COR-L47 (cell line): ENCODE data around the gene GNAI2.
A peak's percentile ranks its signal among the peaks of the same experiment; 100 is the strongest.
"Not testable (repeated sequence)": the region's sequence is repeated elsewhere in the genome, so short reads cannot be mapped to it uniquely, and the experiment has no call there.

Experiments used
- DNase-seq: peaks from one replicate; lab custom pipeline; 2025; lab: John Stamatoyannopoulos, UW

The GNAI2 gene

DNA sequence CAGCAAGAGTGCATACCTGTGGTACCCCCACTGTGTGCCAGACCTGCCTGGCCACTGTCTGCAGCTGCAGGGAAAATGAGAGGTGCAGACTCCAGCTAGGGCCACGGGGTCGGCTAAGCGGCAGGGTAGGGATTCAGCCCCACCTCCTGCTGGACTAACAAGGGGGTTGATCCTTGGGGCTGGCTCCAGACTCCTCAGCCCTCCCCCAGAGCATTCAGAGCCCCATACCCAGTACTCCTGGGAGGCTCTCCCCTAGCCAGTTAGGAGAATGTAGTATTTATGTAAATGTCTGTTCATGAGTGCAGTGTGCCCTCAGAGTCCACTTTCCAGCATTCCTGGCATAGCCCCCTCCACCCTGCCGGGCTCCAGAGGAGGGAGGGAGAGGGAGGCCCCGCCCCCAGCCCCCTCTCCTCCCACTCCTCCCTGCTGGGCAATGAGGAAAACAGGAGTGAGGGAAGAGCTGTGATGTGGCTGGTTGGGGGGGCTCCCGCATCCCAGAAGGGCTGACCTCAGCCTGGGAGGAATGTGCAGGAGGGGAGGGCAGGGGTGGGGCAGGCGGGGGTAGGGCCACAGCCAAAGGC lies 28.5 kb downstream of the GNAI2 start:
- DNase-seq = peak; percentile 9

DNA sequence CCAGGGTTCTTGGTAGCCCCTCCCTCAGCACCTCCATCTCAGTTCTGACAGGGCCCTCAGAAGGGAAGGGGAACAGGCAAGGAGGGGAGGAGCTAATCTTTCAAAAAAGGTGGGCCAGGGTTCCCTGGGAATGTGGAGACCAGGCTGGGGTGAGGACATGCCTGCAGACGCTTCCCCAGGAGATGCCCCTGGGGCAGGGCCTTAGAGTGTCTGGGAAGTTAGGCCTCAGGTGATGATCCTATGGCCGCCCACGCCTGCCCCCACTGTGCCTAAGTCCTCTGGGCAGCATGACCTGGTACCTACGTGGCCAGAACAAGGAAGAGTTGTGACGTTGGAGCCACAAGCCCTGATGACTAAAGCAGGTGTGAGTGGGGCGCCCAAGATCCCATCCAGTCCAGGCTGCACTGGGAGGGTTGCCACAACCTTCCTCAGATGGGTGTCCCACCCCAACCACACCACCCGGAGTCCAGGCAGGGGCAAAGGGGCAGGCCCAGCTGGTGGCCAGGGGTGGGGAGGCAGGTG lies 29.0 kb downstream of the GNAI2 start:
- DNase-seq = no peak

- no peak for DNase-seq
Observed at GRCh38 chr3:50265571-50265970, 29.6 kb downstream of the GNAI2 start.

DNA sequence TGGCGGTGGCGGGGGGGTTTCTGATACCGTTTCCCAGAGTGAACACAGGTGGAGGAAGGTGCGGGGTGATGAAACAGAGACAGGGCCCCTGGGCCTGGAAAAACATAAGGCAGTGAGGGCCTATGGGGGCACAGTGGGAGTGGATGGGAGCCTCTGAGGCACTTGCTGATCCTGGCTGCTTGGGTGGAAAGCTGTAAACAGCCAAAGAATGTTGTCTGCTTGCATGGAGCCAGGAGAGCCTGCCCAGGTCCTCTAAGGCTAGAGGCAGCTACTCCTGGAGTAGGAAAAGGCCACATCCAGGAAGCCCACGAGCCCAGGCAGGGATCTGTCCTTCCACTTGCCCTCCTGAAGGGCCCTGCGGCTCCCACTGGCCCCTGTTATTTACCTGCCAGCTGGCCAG lies 30.0 kb downstream of the GNAI2 start:
- DNase-seq = no peak

- no peak for DNase-seq
Observed at GRCh38 chr3:50266836-50267235, 30.8 kb downstream of the GNAI2 start.

DNA sequence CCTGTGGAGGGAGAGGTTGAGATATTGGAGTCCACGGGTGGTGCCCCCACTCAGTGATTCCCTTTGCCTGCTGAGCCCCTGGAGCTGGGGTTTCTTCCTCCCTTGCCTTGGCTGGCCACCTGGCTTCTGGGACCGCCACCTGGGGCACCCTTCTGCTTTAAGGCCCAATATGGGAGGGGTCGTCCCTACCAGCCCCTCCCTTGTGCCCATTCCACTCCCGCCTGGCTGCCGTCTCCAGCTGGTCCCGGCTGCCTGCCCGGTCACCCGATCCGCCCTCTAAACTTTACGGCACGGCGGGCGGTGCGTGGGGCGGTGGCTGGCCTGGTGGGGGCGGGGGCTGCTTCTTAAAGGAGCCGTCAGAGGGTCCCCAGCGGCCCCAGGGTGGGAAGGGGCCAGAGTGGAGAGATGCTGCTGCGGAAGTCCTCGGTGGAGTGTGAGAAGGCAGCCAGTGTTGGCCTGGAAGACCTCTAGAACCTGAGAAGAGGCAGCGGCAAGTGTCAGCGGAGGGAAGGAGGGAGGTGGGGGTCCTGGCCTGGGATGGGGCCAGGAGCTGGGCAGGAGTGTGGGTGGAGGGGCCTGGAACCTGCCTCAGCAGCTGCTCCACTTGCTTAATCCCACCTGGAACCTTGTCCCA lies 31.4 kb downstream of the GNAI2 start:
- peak; percentile 6 for DNase-seq

DNA sequence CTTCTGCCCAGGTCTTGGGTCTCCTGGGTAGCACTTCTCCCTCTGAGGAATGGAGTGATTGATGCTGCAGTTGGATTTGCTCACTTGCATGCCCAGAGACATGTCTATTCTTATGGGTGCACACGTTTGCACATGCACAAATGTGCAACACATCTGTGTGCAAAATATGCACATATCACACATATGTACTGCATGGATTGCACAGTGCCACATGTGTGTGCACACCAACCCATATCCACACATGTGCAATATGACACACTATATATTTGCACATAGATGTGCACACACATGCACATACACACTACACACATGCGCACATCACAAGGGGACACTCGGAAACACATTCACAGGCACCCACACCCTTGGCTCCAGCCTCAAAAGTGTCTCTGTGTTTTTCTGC lies 32.3 kb downstream of the GNAI2 start:
- DNase-seq = no peak

- no peak for DNase-seq
Observed at GRCh38 chr3:50268703-50269451, 32.9 kb downstream of the GNAI2 start, which contains the start of gene SEMA3B. Gene SEMA3B, plus strand, starts transcription at chr3:50269147. Its CDS starts 94 bp downstream, at chr3:50269241.

- no peak for DNase-seq
Observed at GRCh38 chr3:50269460-50269859, 33.5 kb downstream of the GNAI2 start.

DNA sequence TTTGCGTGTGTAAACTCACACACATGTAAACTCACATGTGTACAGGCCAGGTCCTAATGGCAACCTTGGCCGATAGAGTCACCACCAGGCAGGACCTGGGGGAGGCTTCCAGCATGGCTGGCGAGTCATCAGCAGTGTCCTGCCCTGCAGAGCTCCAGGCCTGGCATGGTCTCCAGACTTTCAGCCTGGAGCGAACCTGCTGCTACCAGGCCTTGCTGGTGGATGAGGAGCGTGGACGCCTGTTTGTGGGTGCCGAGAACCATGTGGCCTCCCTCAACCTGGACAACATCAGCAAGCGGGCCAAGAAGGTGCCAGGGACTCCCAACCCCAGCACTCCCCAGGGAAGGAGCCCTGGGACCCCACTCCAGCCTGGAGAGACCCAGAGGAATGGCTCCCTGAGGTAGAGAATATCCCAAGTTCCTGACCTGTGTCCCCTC lies 34.0 kb downstream of the GNAI2 start:
- DNase-seq = no peak

DNA sequence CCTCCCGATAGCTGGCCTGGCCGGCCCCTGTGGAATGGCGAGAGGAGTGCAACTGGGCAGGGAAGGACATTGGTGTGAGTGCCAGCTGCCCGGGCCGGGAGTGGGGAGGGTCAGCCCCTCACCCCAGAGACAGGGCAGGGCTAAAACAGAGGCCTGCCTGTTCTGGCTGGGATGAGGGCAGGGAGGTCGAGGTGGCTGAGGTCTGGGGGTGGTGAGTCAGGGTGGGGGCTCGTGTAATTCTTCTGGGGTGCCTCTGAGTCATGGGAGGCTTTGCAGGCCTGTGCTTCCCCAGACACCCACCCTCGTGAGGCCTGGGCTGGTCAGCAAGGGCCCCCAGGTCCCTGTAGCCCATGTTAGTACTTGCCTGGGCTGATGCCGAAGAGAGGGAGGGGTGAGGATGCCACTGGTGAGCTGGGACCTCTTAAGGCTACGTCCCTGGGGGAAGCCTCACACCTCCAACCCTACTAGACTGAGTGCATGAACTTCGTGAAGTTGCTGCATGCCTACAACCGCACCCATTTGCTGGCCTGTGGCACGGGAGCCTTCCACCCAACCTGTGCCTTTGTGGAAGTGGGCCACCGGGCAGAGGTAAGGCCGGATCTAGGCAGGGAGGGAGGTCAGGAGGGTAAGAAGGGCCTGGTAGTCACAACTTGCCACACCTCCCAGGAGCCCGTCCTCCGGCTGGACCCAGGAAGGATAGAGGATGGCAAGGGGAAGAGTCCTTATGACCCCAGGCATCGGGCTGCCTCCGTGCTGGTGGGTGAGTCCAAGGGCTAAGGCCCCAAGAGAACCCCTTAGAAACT lies 34.6 kb downstream of the GNAI2 start:
- no peak for DNase-seq

GRCh38 chr3:50271314-50271936 lies 35.4 kb downstream of the GNAI2 start:
- DNase-seq = no peak

DNA sequence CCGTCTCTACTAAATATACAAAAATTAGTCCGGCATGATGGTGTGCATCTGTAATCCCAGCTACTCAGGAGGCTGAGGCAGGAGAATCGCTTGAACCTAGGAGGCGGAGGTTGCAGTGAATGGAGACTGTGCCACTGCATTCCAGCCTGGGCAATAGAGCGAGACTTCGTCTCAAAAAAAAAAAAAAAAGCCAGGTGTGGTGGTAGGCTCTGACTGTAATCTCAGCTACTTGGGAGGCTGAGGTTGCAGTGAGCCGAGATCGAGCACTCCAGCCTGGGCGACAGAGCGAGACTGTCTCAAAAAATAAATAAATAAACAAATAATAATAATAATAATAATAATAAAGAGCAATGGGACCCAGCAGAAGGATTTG lies 36.5 kb downstream of the GNAI2 start:
- not testable (repeated sequence) for DNase-seq

DNA sequence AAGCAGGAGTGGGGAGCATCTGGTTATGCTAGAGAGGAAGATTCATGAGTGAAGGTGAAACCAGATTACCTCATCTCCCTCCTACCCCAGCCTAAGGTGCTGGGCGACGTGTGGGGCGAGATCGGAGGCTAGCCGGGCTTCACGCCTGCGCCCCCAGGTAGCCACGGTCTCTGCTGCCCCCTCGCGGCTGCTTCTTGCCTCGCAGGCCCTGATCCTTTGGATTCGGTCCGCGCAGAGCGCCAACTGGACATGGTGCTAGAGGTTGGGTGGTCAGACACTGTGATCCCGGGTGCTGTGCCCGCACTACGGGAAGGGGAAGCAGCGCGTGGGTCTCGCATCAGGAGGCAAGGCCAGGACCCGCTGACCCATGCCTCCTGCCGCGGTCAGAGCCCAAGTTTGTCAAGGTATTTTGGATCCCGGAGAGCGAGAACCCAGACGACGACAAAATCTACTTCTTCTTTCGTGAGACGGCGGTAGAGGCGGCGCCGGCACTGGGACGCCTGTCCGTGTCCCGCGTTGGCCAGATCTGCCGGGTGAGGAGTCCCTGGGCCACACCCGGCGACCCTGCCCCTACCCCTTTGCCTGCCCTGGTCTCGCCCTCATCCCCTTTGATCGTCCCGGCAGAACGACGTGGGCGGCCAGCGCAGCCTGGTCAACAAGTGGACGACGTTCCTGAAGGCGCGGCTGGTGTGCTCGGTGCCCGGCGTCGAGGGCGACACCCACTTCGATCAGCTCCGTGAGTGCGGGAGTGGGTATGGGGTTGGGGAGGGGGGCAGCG lies 37.1 kb downstream of the GNAI2 start:
- peak; percentile 67 for DNase-seq

DNA sequence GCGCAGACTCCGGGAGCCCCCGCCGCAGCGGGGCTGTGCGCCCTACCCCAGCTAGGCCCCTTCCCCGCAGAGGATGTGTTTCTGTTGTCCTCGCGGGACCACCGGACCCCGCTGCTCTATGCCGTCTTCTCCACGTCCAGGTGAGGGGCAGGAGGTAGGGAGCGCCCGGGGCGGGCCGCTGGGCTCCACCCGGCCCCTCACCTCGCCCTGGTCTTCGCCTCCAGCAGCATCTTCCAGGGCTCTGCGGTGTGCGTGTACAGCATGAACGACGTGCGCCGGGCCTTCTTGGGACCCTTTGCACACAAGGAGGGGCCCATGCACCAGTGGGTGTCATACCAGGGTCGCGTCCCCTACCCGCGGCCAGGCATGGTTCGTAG lies 37.7 kb downstream of the GNAI2 start:
- DNase-seq = no peak

DNA sequence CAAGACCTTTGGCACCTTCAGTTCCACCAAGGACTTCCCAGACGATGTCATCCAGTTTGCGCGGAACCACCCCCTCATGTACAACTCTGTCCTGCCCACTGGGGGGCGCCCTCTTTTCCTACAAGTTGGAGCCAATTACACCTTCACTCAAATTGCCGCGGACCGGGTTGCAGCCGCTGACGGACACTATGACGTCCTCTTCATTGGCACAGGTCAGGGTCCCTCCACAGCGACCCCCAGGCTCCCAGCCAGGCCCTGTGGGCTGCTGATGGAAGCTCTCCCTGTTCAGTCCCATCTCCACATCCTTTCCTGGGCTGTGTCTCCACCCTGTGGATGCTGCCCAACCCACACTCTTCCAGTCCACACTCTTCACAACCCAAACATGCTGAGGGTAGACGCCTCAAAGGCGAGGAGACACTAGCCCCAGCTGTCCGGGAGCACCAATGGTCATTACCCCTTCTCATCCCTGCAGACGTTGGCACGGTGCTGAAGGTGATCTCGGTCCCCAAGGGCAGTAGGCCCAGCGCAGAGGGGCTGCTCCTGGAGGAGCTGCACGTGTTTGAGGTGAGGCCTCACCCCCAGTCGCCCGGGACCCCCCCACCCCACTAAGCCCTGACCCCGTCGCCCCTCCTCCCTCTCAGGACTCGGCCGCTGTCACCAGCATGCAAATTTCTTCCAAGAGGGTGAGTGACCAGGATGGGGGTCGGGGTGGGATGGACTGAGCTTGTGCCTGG lies 38.5 kb downstream of the GNAI2 start:
- DNase-seq = peak; percentile 46

GRCh38 chr3:50275141-50275995 lies 39.4 kb downstream of the GNAI2 start:
- DNase-seq = no peak

GRCh38 chr3:50275996-50276761 lies 40.2 kb downstream of the GNAI2 start:
- no peak for DNase-seq

DNA sequence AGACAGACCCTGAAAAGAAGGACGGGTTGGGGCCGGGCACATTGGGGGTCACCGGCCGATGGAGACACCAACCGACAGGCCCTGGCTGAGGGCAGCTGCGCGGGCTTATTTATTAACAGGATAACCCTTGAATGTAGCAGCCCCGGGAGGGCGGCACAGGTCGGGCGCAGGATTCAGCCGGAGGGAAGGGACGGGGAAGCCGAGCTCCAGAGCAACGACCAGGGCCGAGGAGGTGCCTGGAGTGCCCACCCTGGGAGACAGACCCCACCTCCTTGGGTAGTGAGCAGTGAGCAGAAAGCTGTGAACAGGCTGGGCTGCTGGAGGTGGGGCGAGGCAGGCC lies 40.7 kb downstream of the GNAI2 start:
- no peak for DNase-seq
